Lower leg skin (tissue), 4 donors: ENCODE data around the gene RBM27. TPM values are rescaled to one million over a fixed set of nuclear protein-coding genes. Genes with fewer than 3 reads are reported as not detected.
"Not testable (repeated sequence)": the region's sequence is repeated elsewhere in the genome, so short reads cannot be mapped to it uniquely, and the experiment has no call there.

ENCODE experiments used
- DNase-seq, 2 donors: peaks; one replicate each; pipeline ENCODE4 v3.0.0-alpha.2; 2019; ENCODE audit warnings: low spot score in 2 of 2
- H3K4me3 ChIP-seq: fragments of 200-600 bp; sonication (generic); 2 replicates; pipeline ENCODE4 v1.5.1; 2017; ENCODE audit warnings: mild to moderate bottlenecking, low read depth; ENCODE audit not compliant: poor library complexity, severe bottlenecking
- POLR2A ChIP-seq, 2 donors: fragments of 450-650 bp; IDR thresholded peaks; one replicate each; pipeline ENCODE4 v1.6.1; 2016 to 2017; ENCODE audit warnings: antibody characterized with exemption in 2 of 2, mild to moderate bottlenecking in 1 of 2, moderate library complexity in 1 of 2
- WGBS, 2 donors: methylation state at CpG; one replicate each; pipeline ENCODE4 v1.1.5; 2018; 5-methylcytosine and 5-hydroxymethylcytosine counted together
- intact Hi-C: fragments of 100-400 bp; cut with DNase I; formaldehyde crosslinking; loops from one replicate; pipeline ENCODE4 v1.15.0; 2023; ENCODE audit warnings: low total_unique reads
- total RNA-seq, 4 donors: library from RNA; depleted of rRNA; stranded (reverse); fragments of >200 nt; gene quantifications; one replicate each; pipeline ENCODE4 v1.1.0, GENCODE V29; 2016
- TF ChIP-seq, protein P1 (sequence below), 3 donors: fragments of 450-650 bp; IDR thresholded peaks; one replicate each; pipeline ENCODE4 v1.5.1; 2016; ENCODE audit warnings: antibody characterized with exemption in 3 of 3, mild to moderate bottlenecking in 3 of 3, moderate library complexity in 2 of 3

RBM27 gene
- total RNA-seq, 4 donors from 2014 or later: 16.1 to 20.7 (median 18.1) TPM

DNA sequence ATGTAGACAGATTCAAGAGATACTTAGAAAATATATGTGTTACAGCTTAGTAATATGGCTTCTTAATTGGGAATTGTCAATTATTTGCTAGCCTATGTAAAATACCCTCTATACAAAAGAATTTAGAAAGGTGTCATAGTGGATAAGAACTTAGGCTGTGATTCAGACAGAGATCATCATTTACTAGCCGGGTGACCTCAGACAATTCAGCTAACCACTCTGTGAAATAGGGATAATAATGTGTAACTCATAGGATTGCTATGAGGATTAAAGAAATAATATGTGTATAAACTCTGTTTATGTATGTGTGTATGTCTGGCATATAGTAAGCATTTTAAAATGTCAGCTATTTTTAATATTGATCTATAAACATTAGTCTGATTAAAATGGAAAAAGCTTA is 15.0 kb upstream of the RBM27 start:
- DNase-seq: no peak
- 73 to 75% methylated on average over 1 of the region's 1 CpG for WGBS, 2 donors
- intact Hi-C loops: no loop called here
- no peak overlapping the region for H3K4me3 ChIP-seq
- TF ChIP-seq, protein P1, sequence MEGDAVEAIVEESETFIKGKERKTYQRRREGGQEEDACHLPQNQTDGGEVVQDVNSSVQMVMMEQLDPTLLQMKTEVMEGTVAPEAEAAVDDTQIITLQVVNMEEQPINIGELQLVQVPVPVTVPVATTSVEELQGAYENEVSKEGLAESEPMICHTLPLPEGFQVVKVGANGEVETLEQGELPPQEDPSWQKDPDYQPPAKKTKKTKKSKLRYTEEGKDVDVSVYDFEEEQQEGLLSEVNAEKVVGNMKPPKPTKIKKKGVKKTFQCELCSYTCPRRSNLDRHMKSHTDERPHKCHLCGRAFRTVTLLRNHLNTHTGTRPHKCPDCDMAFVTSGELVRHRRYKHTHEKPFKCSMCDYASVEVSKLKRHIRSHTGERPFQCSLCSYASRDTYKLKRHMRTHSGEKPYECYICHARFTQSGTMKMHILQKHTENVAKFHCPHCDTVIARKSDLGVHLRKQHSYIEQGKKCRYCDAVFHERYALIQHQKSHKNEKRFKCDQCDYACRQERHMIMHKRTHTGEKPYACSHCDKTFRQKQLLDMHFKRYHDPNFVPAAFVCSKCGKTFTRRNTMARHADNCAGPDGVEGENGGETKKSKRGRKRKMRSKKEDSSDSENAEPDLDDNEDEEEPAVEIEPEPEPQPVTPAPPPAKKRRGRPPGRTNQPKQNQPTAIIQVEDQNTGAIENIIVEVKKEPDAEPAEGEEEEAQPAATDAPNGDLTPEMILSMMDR (IDR thresholded peaks at IDR 0.05): no peak
- no peak for TF ChIP-seq POLR2A (IDR thresholded peaks at IDR 0.05)

DNA sequence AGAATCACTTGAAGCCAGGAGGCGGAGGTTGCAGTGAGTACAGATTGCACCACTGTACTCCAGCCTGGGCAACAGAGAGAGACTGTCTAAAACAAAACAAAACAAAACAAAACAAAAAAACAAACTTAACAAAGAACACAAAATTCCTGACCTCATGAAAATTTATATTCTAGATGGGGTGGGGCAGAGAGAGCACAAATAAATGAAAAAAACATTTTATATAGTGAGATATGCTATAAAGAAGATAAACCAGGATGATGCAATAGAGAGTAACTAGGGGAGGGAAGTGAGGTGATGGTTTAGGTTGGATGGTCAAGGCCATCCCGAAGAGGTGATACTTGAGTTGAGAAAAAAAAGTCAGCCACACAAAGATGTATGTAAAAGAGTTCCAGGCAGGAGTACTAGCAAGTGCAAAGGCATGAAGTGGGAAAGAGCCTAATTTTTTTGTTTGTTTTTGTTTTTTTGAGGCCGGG is 10.8 kb upstream of the RBM27 start:
- WGBS, 2 donors: 90 to 93% methylated on average over 3 of the region's 3 CpGs
- TF ChIP-seq, protein P1 (IDR thresholded peaks at IDR 0.05): no peak
- no peak for TF ChIP-seq POLR2A (IDR thresholded peaks at IDR 0.05)
- H3K4me3 ChIP-seq: no peak overlapping the region
- no peak for DNase-seq
- intact Hi-C loops: no loop called here

DNA sequence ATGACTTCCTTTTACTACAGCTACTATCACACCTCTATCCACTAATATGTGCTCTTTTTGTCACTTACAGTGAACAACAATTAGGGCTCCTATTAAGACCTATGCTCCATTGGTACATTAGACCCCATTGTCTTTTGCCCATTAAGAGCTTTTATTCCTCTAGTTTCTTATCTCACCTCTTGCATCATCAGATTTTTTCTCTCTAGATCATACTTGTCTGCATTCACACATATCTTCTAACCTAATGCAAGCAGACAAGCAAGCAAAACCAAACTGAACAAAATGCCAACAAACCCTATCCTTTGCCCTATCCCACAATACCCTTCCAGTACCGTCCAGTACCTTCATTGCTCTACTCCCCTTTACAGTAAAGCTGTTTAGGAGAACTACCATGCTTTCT is 10.1 kb upstream of the RBM27 start:
- 95 to 100% methylated on average over 1 of the region's 1 CpG for WGBS, 2 donors
- intact Hi-C loops: no loop called here
- no peak overlapping the region for H3K4me3 ChIP-seq
- no peak for TF ChIP-seq POLR2A (IDR thresholded peaks at IDR 0.05)
- TF ChIP-seq, protein P1 (IDR thresholded peaks at IDR 0.05): no peak
- no peak for DNase-seq

DNA sequence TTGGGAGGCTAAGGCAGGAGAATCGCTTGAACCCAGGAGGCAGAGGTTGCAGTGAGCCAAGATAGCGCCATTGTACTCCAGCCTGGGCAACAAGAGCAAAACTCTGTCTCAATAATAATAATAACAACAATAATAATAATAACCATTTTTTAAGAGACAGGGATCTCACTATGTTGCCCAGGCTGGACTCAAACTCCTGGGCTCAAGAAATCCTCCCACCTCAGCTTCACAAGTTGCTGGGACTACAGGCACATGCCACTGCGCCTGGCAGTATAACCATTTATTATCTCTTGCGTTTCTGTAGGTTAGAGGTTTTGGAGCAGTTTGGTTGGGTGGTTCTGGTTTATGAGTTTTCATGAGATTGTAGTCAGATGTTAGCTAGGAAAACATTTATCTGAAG is 8.4 kb upstream of the RBM27 start:
- intact Hi-C loops, H3K4me3 ChIP-seq: not testable (repeated sequence)
- WGBS, 2 donors: 99 to 100% methylated on average over 4 of the region's 4 CpGs
- DNase-seq: peak in 1 of 2 donors; percentile 26

DNA sequence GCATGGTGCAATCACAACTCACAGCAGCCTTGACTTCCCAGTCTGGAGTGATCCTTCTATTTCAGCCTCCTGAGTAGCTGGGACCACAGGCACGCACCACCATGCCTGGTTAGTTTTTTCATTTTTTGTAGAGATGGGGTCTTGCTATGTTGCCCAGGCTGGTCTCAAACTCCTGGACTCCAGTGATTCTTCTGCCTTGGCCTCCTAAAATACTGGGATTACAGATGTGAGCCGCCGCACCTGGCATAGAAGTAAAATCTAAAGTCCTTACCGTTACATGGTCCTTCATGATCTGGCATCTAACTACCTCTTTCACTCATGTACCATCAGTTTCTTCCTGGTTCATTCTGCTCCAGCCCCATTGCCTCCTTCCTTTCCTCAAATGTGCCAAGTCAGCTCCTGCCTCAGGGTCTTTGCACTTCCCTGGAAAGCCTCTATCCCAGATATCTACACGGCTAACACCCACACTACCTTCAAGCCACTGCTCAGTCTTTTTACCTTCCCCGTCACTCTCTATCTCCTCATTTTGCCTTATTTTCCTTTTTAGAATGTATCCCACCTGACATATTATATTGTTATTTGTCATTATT is 6.9 kb upstream of the RBM27 start:
- intact Hi-C loops: no loop called here
- WGBS, 2 donors: 86 to 91% methylated on average over 6 of the region's 6 CpGs
- DNase-seq: peak in 1 of 2 donors; percentile 40
- H3K4me3 ChIP-seq: no peak overlapping the region
- TF ChIP-seq POLR2A (IDR thresholded peaks at IDR 0.05): no peak
- TF ChIP-seq, protein P1 (IDR thresholded peaks at IDR 0.05): no peak

DNA sequence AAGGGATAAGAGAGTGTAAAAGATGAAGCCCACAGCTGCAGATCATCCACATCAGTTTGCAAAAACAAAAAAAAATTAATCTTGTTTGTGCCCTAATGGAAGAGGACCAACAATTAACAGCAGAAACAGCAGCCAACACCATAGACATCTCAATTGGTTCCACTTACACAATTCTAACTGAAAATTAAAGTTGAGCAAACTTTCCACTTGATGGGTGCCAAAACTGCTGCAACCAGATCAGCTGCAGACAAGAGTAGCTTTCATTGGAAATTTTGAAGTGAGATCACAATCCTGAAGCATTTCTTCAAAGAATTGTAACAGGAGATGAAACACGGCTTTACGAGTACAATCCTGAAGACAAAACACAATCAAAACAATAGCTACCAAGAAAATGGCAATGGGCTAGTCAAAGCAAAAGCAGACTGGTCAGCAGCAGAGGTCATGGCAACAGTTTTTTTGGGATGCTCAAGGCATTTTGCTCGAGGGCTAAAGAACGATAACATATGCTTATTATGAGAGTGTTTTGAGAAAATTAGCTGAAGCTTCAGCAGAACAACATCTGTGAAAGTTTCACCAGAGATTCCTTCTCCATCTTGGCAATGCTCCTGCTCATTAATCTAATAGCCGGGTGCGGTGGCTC is 4.1 kb upstream of the RBM27 start:
- TF ChIP-seq, protein P1 (IDR thresholded peaks at IDR 0.05): no peak
- no peak for TF ChIP-seq POLR2A (IDR thresholded peaks at IDR 0.05)
- H3K4me3 ChIP-seq: no peak overlapping the region
- no peak for DNase-seq
- intact Hi-C loops: no loop called here
- 52 to 57% methylated on average over 6 of the region's 6 CpGs for WGBS, 2 donors

DNA sequence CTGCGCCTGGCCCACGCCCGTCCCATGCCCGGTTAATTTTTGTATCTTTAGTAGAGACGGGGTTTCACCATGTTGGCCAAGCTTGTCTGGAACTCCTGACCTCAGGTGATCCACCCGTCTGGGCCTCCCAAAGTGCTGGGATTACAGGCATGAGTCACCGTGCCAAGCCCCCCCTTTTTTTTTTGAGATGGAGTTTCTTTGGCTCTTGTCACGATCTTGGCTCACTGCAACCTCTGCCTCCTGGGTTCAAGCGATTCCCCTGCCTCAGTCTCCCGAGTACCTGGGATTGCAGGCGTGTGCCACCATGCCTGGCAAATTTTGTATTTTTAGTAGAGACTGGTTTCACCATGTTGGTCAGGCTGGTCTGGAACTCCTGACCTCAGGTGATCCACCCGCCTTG is 1.6 kb upstream of the RBM27 start:
- DNase-seq, H3K4me3 ChIP-seq, intact Hi-C loops: not testable (repeated sequence)
- WGBS, 2 donors: 84 to 90% methylated on average over 11 to 12 of the region's 12 CpGs
